HG03469 (cell line): ENCODE data around the gene TMC5.

ENCODE experiments used
- ATAC-seq: cut with Tn5 transposase; IDR thresholded peaks from one replicate; pipeline ENCODE4 v1.9.1; 2021; ENCODE audit warnings: mild to moderate bottlenecking, moderate library complexity, moderate number of reproducible peaks; ENCODE audit not compliant: unreplicated experiment

Gene TMC5

GRCh38 chr16:19460397-19460796, 42.7 kb downstream of the TMC5 start:
- ATAC-seq = no peak

- ATAC-seq = no peak
Observed at GRCh38 chr16:19463468-19464315, 46.0 kb downstream of the TMC5 start.

- no peak for ATAC-seq
Observed at GRCh38 chr16:19468300-19468699, 50.6 kb downstream of the TMC5 start.

GRCh38 chr16:19472482-19472881, 54.8 kb downstream of the TMC5 start:
- ATAC-seq = no peak

- no peak for ATAC-seq
Observed at GRCh38 chr16:19474617-19475016, 56.9 kb downstream of the TMC5 start.

GRCh38 chr16:19478505-19478904, 60.8 kb downstream of the TMC5 start:
- ATAC-seq = no peak

- ATAC-seq = no peak
Observed at GRCh38 chr16:19479302-19479721, 61.6 kb downstream of the TMC5 start.

GRCh38 chr16:19481296-19481695, 63.6 kb downstream of the TMC5 start:
- no peak for ATAC-seq

GRCh38 chr16:19481769-19482168, 64.1 kb downstream of the TMC5 start:
- ATAC-seq = no peak

- no peak for ATAC-seq
Observed at GRCh38 chr16:19482291-19482690, 64.6 kb downstream of the TMC5 start.

GRCh38 chr16:19484096-19484495, 66.4 kb downstream of the TMC5 start:
- ATAC-seq = no peak

- ATAC-seq = no peak
Observed at GRCh38 chr16:19485611-19486010, 67.9 kb downstream of the TMC5 start.

- ATAC-seq = no peak
Observed at GRCh38 chr16:19486051-19486450, 68.4 kb downstream of the TMC5 start.

GRCh38 chr16:19486750-19487325, 69.2 kb downstream of the TMC5 start:
- ATAC-seq = no peak

- no peak for ATAC-seq
Observed at GRCh38 chr16:19488213-19488640, 70.5 kb downstream of the TMC5 start.

GRCh38 chr16:19490619-19491018, 72.9 kb downstream of the TMC5 start:
- no peak for ATAC-seq

- no peak for ATAC-seq
Observed at GRCh38 chr16:19497176-19497575, 79.5 kb downstream of the TMC5 start.

- ATAC-seq = no peak
Observed at GRCh38 chr16:19499006-19499405, 81.3 kb downstream of the TMC5 start.

GRCh38 chr16:19499481-19499880, 81.8 kb downstream of the TMC5 start:
- no peak for ATAC-seq

GRCh38 chr16:19502395-19503131, 84.9 kb downstream of the TMC5 start:
- no peak for ATAC-seq

GRCh38 chr16:19503461-19504075, 85.9 kb downstream of the TMC5 start:
- ATAC-seq = no peak
